ENCODE results near the gene MAP2K5. TPM values are rescaled to one million over a fixed set of nuclear protein-coding genes. Genes with fewer than 3 reads are reported as not detected.

MAP2K5 gene
- total RNA-seq, 1 donor from 2014 or later, result 30.7 TPM

DNA sequence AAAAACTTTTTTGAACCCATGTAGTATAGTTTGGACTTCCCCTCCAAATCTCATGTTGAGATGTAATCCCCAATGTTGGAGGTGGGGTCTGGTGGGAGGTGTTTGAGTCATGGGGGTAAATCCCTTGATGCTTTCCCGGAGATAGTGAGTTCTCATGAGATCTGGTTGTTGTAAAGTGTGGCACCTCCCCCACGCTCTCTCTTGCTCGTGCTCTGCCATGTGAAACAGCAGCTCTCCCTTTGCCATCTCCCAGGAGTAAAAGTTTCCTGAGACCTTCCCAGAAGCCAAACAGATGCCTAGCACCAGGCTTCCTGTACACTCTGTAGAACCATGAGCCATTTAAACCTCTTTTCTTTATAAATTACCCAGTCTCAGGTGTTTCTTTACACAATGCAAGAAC is 313.3 kb downstream of the MAP2K5 start:
- no peak for DNase-seq (ENCODE audit: low spot score, unreplicated experiment)
- Mint-ChIP-seq H3K9me3 (ENCODE audit: low read depth) (no peaks in the 10 kb centered on the region), H3K4me3 (ENCODE audit: low read depth) (no peak overlapping the region), H3K27ac (no peak overlapping the region), H3K36me3 (ENCODE audit: insufficient read depth) (no peaks in the 10 kb centered on the region), H3K27me3 (no peaks in the 10 kb centered on the region), H3K4me1 (ENCODE audit: low read depth) (peaks cover 4% of the 10 kb centered on the region)
- TF ChIP-seq, protein P1, sequence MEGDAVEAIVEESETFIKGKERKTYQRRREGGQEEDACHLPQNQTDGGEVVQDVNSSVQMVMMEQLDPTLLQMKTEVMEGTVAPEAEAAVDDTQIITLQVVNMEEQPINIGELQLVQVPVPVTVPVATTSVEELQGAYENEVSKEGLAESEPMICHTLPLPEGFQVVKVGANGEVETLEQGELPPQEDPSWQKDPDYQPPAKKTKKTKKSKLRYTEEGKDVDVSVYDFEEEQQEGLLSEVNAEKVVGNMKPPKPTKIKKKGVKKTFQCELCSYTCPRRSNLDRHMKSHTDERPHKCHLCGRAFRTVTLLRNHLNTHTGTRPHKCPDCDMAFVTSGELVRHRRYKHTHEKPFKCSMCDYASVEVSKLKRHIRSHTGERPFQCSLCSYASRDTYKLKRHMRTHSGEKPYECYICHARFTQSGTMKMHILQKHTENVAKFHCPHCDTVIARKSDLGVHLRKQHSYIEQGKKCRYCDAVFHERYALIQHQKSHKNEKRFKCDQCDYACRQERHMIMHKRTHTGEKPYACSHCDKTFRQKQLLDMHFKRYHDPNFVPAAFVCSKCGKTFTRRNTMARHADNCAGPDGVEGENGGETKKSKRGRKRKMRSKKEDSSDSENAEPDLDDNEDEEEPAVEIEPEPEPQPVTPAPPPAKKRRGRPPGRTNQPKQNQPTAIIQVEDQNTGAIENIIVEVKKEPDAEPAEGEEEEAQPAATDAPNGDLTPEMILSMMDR (IDR thresholded peaks at IDR 0.05; ENCODE audit: unreplicated experiment), result no peak

Other genes starting within 250 kb of the MAP2K5 start
- 9.2 and 9.6 TPM in 2 replicates for gene C15orf61, start 21.6 kb upstream of the MAP2K5 start, total RNA-seq